SH-SY5Y (cell line): ENCODE measurements around the gene LIF.

Source experiments
- GATA2 ChIP-seq: IDR thresholded peaks from 2 replicates; pipeline ENCODE4 v1.6.1; 2011; ENCODE audit warnings: mild to moderate bottlenecking, low read depth, low read length
- GATA3 ChIP-seq: IDR thresholded peaks from 2 replicates; pipeline ENCODE4 v1.6.1; 2011; ENCODE audit warnings: low read depth, mild to moderate bottlenecking, low read length, moderate library complexity

DNA sequence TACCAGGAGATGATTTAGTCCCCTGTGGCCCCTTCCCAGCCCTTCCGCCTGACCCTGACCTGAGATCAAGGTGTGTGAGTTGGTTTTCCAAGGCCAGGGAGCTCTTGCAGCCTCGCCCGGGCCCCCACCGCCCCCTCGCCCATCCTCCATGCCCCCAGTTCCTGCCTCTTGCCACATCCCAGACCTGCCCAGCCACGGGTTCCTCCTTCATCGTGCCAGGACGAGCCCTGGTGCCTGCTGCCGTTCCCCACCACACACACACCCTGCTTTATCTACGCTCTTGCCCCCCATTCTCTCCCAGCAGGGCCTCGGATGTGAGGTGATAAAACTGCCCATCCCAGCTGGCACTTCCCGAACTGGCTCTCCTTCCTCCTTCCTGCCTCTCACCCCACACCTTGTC is 1.4 kb upstream of the LIF start:
- TF ChIP-seq GATA2 (no peak), GATA3 (no peak)
